ENCODE data around the gene ZC3H7B. TPM values are rescaled to one million over a fixed set of nuclear protein-coding genes. Genes with fewer than 3 reads are reported as not detected.
A peak's percentile ranks its signal among the peaks of the same experiment; 100 is the strongest.
"Not testable (repeated sequence)": the region's sequence is repeated elsewhere in the genome, so short reads cannot be mapped to it uniquely, and the experiment has no call there.

Gene ZC3H7B
- total and polyA plus RNA-seq, 4 donors = 31.5 to 55.8 (median 34.3) TPM

GRCh38 chr22:41288245-41288946, 12.9 kb upstream of the ZC3H7B start:
- no peak for TF ChIP-seq CTCF (IDR thresholded peaks at IDR 0.05; ENCODE audit: control extremely low read depth, extremely low read depth)
- Histone ChIP-seq H3K4me3 (no peak overlapping the region), H3K27ac (ENCODE audit: low read depth in 1 of 2, low read length in 1 of 2) (peak overlapping the region; percentile 76 to 89), H3K9ac (ENCODE audit: insufficient read depth in 1 of 2, low read length in 2 of 2) (no peak overlapping the region), H3K36me3 (ENCODE audit: control insufficient read depth in 4 of 4, insufficient read depth in 4 of 4, low read length in 4 of 4) (peaks cover 0 to 2% (median 0%) of the 10 kb centered on the region in 4 donors), H3K27me3 (ENCODE audit: control insufficient read depth in 3 of 3, insufficient read depth in 3 of 3, low read length in 2 of 3) (no peaks in the 10 kb centered on the region), H3K9me3 (ENCODE audit: control insufficient read depth in 4 of 4, insufficient read depth in 3 of 4, low read length in 3 of 4) (no peaks in the 10 kb centered on the region), H3K4me1 (ENCODE audit: control insufficient read depth in 5 of 5, insufficient read depth in 5 of 5, low read length in 5 of 5) (peaks cover 0 to 17% (median 8%) of the 10 kb centered on the region in 5 donors)
- ATAC-seq (ENCODE audit: insufficient read depth, low FRiP score) (no peak), DNase-seq (no peak)
- 39 to 54% methylated on average over 9 of the region's 9 CpGs for WGBS, 2 donors

DNA sequence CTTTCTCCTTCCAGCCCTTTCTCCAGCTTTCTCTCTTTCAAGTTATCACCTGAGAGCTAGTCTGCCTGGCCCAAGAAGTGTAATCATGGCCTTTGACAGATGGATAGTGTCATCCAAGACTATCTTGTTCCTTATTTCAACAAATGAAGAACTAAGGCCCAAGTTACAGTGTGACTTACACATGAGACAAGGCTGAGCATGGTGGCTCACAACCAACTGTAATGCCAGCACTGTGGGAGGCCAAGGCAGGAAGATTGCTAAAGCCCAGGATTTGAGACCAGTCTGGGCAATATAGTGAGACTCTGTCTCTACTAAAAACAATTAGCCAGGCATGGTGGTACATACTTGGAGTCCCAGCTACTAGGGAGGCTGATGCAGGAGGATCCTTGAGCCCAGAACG, 11.7 kb upstream of the ZC3H7B start:
- no peak overlapping the region for H3K4me3 ChIP-seq
- no peak for ATAC-seq (ENCODE audit: insufficient read depth, low FRiP score)
- H3K27ac ChIP-seq (ENCODE audit: low read depth in 1 of 2, low read length in 1 of 2) = peak overlapping the region in 1 of 2 donors; percentile 17
- no peak for DNase-seq
- H3K36me3 ChIP-seq (ENCODE audit: control insufficient read depth in 4 of 4, insufficient read depth in 4 of 4, low read length in 4 of 4) = no peaks in the 10 kb centered on the region
- WGBS, 2 donors = 96 to 98% methylated on average over 1 of the region's 1 CpG
- H3K27me3 ChIP-seq (ENCODE audit: control insufficient read depth in 3 of 3, insufficient read depth in 3 of 3, low read length in 2 of 3) = no peaks in the 10 kb centered on the region
- no peaks in the 10 kb centered on the region for H3K9me3 ChIP-seq (ENCODE audit: control insufficient read depth in 4 of 4, insufficient read depth in 3 of 4, low read length in 3 of 4)
- H3K9ac ChIP-seq (ENCODE audit: insufficient read depth in 1 of 2, low read length in 2 of 2) = no peak overlapping the region
- TF ChIP-seq CTCF (IDR thresholded peaks at IDR 0.05; ENCODE audit: control extremely low read depth, extremely low read depth) = no peak
- peaks cover 0 to 16% (median 8%) of the 10 kb centered on the region in 5 donors for H3K4me1 ChIP-seq (ENCODE audit: control insufficient read depth in 5 of 5, insufficient read depth in 5 of 5, low read length in 5 of 5)

GRCh38 chr22:41290262-41291221, 10.8 kb upstream of the ZC3H7B start:
- TF ChIP-seq CTCF (IDR thresholded peaks at IDR 0.05; ENCODE audit: control extremely low read depth, extremely low read depth) = no peak
- WGBS, 2 donors = 63 to 82% methylated on average over 8 of the region's 8 CpGs
- Histone ChIP-seq H3K27me3 (ENCODE audit: control insufficient read depth in 3 of 3, insufficient read depth in 3 of 3, low read length in 2 of 3) (no peaks in the 10 kb centered on the region), H3K4me1 (ENCODE audit: control insufficient read depth in 5 of 5, insufficient read depth in 5 of 5, low read length in 5 of 5) (peaks cover 0 to 10% (median 2%) of the 10 kb centered on the region in 5 donors), H3K36me3 (ENCODE audit: control insufficient read depth in 4 of 4, insufficient read depth in 4 of 4, low read length in 4 of 4) (no peaks in the 10 kb centered on the region), H3K9me3 (ENCODE audit: control insufficient read depth in 4 of 4, insufficient read depth in 3 of 4, low read length in 3 of 4) (no peaks in the 10 kb centered on the region), H3K4me3 (no peak overlapping the region), H3K27ac (ENCODE audit: low read depth in 1 of 2, low read length in 1 of 2) (peak overlapping the region in 1 of 2 donors; percentile 59), H3K9ac (ENCODE audit: insufficient read depth in 1 of 2, low read length in 2 of 2) (no peak overlapping the region)
- no peak for ATAC-seq (ENCODE audit: insufficient read depth, low FRiP score)
- DNase-seq = peak in 1 of 3 donors; percentile 26

DNA sequence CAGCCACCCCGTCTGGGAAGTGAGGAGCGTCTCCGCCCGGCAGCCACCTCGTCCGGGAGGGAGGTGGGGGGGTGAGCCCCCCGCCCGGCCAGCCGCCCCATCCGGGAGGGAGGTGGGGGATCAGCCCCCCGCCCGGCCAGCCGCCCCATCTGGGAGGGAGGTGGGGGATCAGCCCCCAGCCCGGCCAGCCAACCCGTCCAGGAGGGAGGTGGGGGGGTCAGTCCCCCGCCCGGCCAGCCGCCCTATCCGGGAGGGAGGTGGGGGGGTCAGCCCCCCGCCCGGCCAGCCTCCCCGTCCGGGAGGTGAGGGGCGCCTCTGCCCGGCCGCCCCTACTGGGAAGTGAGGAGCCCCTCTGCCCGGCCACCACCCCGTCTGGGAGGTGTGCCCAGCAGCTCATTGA, 6.5 kb upstream of the ZC3H7B start:
- H3K36me3 ChIP-seq (ENCODE audit: control insufficient read depth in 4 of 4, insufficient read depth in 4 of 4, low read length in 4 of 4); H3K4me1 ChIP-seq (ENCODE audit: control insufficient read depth in 5 of 5, insufficient read depth in 5 of 5, low read length in 5 of 5); H3K27ac ChIP-seq (ENCODE audit: low read depth in 1 of 2, low read length in 1 of 2); ATAC-seq (ENCODE audit: insufficient read depth, low FRiP score); H3K27me3 ChIP-seq (ENCODE audit: control insufficient read depth in 3 of 3, insufficient read depth in 3 of 3, low read length in 2 of 3); H3K9ac ChIP-seq (ENCODE audit: insufficient read depth in 1 of 2, low read length in 2 of 2); H3K9me3 ChIP-seq (ENCODE audit: control insufficient read depth in 4 of 4, insufficient read depth in 3 of 4, low read length in 3 of 4); H3K4me3 ChIP-seq; DNase-seq: not testable (repeated sequence)
- 86 to 90% methylated on average over 2 to 16 of the region's 28 CpGs for WGBS, 2 donors

Measured in lung (tissue), 12 donors.